Astrocyte (in vitro differentiated cells and primary cell): ENCODE data around the gene WDR5B.

Experiments used
- EZH2 ChIP-seq: IDR thresholded peaks from 2 replicates; pipeline ENCODE4 v1.6.1; 2012; ENCODE audit warnings: mild to moderate bottlenecking, low read length, inconsistent platforms; ENCODE audit not compliant: insufficient read depth
- TF ChIP-seq, protein P1 (sequence below): IDR thresholded peaks from 2 replicates; pipeline ENCODE4 v1.5.1; 2011; ENCODE audit warnings: low read depth, mild to moderate bottlenecking, inconsistent platforms, low read length, moderate library complexity; ENCODE audit not compliant: insufficient read depth

DNA sequence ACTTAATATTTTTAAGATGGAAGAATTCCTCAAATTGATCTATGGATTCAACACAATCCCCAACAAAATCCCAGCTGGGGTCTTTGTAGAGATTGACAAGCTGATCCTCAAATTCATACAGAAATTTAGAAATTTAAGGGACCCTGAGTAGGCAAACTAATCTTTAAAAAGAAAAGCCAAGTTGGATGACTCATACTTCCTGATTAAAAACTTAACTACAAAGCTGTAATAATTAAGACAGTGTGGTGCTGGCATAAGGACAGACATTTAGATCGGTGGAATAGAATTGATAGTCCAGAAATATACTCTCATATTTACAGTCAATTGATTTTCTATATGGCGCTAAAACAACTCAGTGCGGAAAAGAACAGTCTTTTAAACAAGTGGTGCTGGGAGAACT is 20.3 kb downstream of the WDR5B start:
- TF ChIP-seq, protein P1, sequence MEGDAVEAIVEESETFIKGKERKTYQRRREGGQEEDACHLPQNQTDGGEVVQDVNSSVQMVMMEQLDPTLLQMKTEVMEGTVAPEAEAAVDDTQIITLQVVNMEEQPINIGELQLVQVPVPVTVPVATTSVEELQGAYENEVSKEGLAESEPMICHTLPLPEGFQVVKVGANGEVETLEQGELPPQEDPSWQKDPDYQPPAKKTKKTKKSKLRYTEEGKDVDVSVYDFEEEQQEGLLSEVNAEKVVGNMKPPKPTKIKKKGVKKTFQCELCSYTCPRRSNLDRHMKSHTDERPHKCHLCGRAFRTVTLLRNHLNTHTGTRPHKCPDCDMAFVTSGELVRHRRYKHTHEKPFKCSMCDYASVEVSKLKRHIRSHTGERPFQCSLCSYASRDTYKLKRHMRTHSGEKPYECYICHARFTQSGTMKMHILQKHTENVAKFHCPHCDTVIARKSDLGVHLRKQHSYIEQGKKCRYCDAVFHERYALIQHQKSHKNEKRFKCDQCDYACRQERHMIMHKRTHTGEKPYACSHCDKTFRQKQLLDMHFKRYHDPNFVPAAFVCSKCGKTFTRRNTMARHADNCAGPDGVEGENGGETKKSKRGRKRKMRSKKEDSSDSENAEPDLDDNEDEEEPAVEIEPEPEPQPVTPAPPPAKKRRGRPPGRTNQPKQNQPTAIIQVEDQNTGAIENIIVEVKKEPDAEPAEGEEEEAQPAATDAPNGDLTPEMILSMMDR: no peak
- TF ChIP-seq EZH2: no peak
